ENCODE measurements around the gene PERM1. TPM values are rescaled to one million over a fixed set of nuclear protein-coding genes. Genes with fewer than 3 reads are reported as not detected.

PERM1 gene
- total and polyA plus RNA-seq, 5 donors: 44.4 to 112 (median 66.8) TPM

GRCh38 chr1:1001057-1001783 lies 19.3 kb upstream of the PERM1 start:
- H3K4me1 ChIP-seq (ENCODE audit: control insufficient read depth, insufficient read depth, low read length): peaks cover 8% of the 10 kb centered on the region
- intact Hi-C loops (cut with DNase I): no loop called here

DNA sequence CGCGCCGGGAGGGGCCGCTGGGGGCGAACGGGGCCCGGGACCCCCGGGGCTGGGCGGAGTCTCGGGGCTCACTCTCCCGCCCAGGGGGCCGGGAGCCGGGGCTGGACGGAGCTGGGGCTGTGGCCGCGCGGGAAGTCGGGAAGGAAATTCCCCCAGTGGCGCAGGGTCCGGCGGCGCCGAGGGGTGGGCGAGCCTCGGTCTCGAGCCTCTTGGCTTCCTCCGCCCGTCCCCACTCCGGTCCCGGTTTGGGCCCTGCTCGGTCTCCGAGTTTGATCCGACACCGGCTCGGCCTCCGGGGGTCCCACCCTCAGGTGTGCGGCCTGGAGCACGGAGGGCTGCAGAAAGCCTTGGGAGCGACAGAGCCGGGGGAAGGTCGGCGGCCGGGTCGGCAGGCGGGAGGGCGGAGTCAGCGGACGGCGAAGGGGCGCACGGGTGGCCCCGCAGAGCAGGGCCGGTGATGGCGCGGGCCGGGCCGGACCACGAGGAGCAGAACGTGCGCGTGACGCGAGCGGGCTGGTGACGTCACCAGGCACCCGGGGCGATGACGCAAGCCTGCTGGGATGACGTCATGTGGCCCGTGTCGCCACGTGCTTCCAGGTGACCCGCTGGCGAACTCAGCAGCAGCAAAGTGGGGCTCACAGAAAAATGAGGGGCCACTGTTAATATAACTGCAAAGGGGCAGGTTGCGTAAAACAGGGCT lies 18.6 kb upstream of the PERM1 start:
- intact Hi-C loops (cut with DNase I): no loop called here

More at GRCh38 chr1:1001057-1001783, 19.3 kb upstream of the PERM1 start:
- ATAC-seq (no peak), DNase-seq (peak; percentile 41 to 70 (median 61))
- WGBS: 1% methylated on average over 58 of the region's 58 CpGs
- Histone ChIP-seq H3K27me3 (ENCODE audit: control insufficient read depth, insufficient read depth) (no peaks in the 10 kb centered on the region), H3K9me3 (ENCODE audit: control insufficient read depth, low read length) (no peaks in the 10 kb centered on the region), H3K4me3 (ENCODE audit: low read length) (peak overlapping the region; percentile 60), H3K27ac (ENCODE audit: low read length) (peak overlapping the region; percentile 79)

DNA sequence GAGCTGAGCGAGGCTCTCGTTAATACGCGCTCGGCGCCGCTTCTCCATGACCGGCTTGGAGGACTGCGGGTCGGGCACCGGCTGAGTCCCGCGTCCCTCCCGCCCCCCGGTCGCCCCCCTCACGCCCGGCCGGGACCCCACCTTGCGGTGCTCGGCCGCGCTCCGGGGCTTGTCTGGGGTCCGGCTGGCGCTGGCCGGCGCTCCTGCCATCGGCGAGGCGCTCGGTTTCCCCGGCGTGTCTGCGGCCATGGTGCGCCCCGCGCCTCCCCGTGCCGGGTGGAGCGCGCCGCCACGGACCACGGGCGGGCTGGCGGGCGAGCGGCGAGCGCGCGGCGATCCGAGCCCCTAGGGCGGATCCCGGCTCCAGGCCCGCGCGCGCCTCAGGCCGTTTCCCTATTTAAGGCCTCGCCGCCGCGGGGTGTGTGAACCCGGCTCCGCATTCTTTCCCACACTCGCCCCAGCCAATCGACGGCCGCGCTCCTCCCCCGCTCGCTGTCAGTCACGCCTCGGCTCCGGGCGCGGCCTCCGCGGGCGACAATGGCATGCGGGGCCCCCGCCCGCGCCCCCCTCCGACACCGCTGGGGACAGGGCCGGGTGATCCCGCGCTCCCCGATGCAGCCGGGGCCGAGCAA lies 17.9 kb upstream of the PERM1 start, which contains the start of gene HES4:
TSS of gene HES4 (minus strand) at position 373 of the 632 bp plus-strand sequence. CDS start at position 249, 124 bp downstream.
- intact Hi-C loops (cut with DNase I): loop anchor here in 1 of 4 donors (2.0 kb wide), 1 partner anchor 15 kb away; no protein-coding TSS in a partner anchor
- H3K9me3 ChIP-seq (ENCODE audit: control insufficient read depth, low read length): no peaks in the 10 kb centered on the region
- H3K4me3 ChIP-seq (ENCODE audit: low read length): peak within 1 kb of the TSS; percentile 60
- H3K27me3 ChIP-seq (ENCODE audit: control insufficient read depth, insufficient read depth): no peaks in the 10 kb centered on the region
- ATAC-seq (peak; percentile 81 to 86), DNase-seq (peak; percentile 96 to 98 (median 97))
- peak within 1 kb of the TSS; percentile 88 for H3K27ac ChIP-seq (ENCODE audit: low read length)
- WGBS: under 1% methylated on average over 95 of the region's 95 CpGs
- peaks cover 4% of the 10 kb centered on the region for H3K4me1 ChIP-seq (ENCODE audit: control insufficient read depth, insufficient read depth, low read length)

More for the DNA sequence above, 18.6 kb upstream of the PERM1 start:
- under 1% methylated on average over 75 of the region's 75 CpGs for WGBS
- H3K4me1 ChIP-seq (ENCODE audit: control insufficient read depth, insufficient read depth, low read length): peaks cover 8% of the 10 kb centered on the region
- H3K4me3 ChIP-seq (ENCODE audit: low read length): peak overlapping the region; percentile 60
- no peaks in the 10 kb centered on the region for H3K9me3 ChIP-seq (ENCODE audit: control insufficient read depth, low read length)
- peak overlapping the region; percentile 79 for H3K27ac ChIP-seq (ENCODE audit: low read length)
- DNase-seq (peak; percentile 87 to 94 (median 88)), ATAC-seq (peak; percentile 64 to 65)
- H3K27me3 ChIP-seq (ENCODE audit: control insufficient read depth, insufficient read depth): no peaks in the 10 kb centered on the region

DNA sequence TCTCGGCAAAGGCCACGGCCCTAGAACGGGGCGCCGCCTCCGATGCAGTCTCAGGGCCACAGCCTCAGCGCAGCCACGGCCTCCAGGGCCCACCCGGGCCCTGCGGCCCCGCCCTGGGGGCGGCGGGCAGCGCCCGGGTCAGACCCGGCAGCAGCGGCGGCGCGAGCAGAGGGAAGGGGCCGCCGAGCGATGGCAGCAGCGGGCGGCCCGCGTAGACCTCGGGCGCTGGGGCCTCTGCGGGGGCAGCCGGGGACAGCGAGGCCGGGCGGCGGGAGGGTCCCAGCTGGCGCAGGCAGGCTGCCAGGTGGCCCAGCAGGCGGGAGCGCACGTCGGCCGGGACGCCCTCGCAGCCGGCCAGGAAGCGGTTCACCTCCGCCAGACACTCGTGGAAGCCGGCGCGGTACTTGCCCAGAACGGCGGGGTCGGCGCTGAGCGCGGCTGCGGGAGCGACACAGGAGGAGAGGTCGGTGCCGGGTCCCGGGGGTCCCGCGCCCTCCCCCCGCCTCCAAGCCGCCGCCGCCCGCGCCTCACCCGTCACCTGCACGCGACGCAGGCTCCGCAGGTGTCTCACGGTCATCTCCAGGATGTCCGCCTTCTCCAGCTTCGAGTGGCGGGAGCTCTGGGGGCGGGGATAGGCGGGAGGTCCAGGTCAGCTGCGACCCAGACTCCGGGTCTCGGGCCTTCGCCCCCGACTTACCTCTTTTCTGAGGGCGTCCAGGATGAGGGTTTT lies 17.3 kb upstream of the PERM1 start:
- H3K9me3 ChIP-seq (ENCODE audit: control insufficient read depth, low read length): no peaks in the 10 kb centered on the region
- WGBS: under 1% methylated on average over 86 of the region's 86 CpGs
- DNase-seq (peak; percentile 47 to 80 (median 76)), ATAC-seq (peak in 1 of 2 donors; percentile 1)
- peak overlapping the region; percentile 88 for H3K27ac ChIP-seq (ENCODE audit: low read length)
- no peaks in the 10 kb centered on the region for H3K27me3 ChIP-seq (ENCODE audit: control insufficient read depth, insufficient read depth)
- intact Hi-C loops (cut with DNase I): loop anchor here in 1 of 4 donors (2.0 kb wide), 1 partner anchor 14 kb away; no protein-coding TSS in a partner anchor
- no peaks in the 10 kb centered on the region for H3K4me1 ChIP-seq (ENCODE audit: control insufficient read depth, insufficient read depth, low read length)
- peak overlapping the region; percentile 60 for H3K4me3 ChIP-seq (ENCODE audit: low read length)

GRCh38 chr1:998745-998994 lies 16.8 kb upstream of the PERM1 start:
- Histone ChIP-seq H3K4me3 (ENCODE audit: low read length) (peak overlapping the region; percentile 60), H3K27me3 (ENCODE audit: control insufficient read depth, insufficient read depth) (no peaks in the 10 kb centered on the region), H3K4me1 (ENCODE audit: control insufficient read depth, insufficient read depth, low read length) (no peaks in the 10 kb centered on the region), H3K9me3 (ENCODE audit: control insufficient read depth, low read length) (no peaks in the 10 kb centered on the region), H3K27ac (ENCODE audit: low read length) (no peak overlapping the region)
- ATAC-seq (no peak), DNase-seq (no peak)
- 12% methylated on average over 26 of the region's 27 CpGs for WGBS
- intact Hi-C loops (cut with DNase I): loop anchor here in 1 of 4 donors (2.0 kb wide), 1 partner anchor 14 kb away; no protein-coding TSS in a partner anchor

- peak overlapping the region; percentile 60 for H3K4me3 ChIP-seq (ENCODE audit: low read length)
- intact Hi-C loops (cut with DNase I): loop anchor here in 1 of 4 donors (2.0 kb wide), 1 partner anchor 13 kb away; no protein-coding TSS in a partner anchor
- no peaks in the 10 kb centered on the region for H3K27me3 ChIP-seq (ENCODE audit: control insufficient read depth, insufficient read depth)
- DNase-seq (peak; percentile 30 to 77 (median 69)), ATAC-seq (no peak)
- WGBS: 45% methylated on average over 75 of the region's 75 CpGs
- H3K4me1 ChIP-seq (ENCODE audit: control insufficient read depth, insufficient read depth, low read length): no peaks in the 10 kb centered on the region
- no peak overlapping the region for H3K27ac ChIP-seq (ENCODE audit: low read length)
- no peaks in the 10 kb centered on the region for H3K9me3 ChIP-seq (ENCODE audit: control insufficient read depth, low read length)
These were observed 16.3 kb upstream of the PERM1 start for GRCh38 chr1:997993-998744.

DNA sequence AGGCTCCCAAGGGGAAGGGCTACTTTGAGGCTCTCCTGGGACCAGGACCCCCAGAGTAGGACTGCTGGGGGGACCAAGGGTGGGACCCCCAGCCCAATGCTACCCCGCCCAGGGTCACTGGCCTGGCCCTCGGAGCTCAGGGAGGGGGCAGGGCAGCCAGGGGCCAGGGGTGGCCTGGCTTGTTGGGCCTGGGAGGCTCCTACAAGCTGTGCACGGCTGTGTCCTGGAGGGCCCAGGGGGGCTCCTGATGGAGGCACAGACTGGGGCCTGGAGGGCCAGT lies 15.8 kb upstream of the PERM1 start:
- Histone ChIP-seq H3K27ac (ENCODE audit: low read length) (no peak overlapping the region), H3K27me3 (ENCODE audit: control insufficient read depth, insufficient read depth) (no peaks in the 10 kb centered on the region), H3K4me3 (ENCODE audit: low read length) (no peak overlapping the region), H3K4me1 (ENCODE audit: control insufficient read depth, insufficient read depth, low read length) (no peaks in the 10 kb centered on the region), H3K9me3 (ENCODE audit: control insufficient read depth, low read length) (no peaks in the 10 kb centered on the region)
- ATAC-seq: no peak
- WGBS: 69% methylated on average over 3 of the region's 3 CpGs
- intact Hi-C loops (cut with DNase I): no loop called here
- no peak for DNase-seq

- Histone ChIP-seq H3K9me3 (ENCODE audit: control insufficient read depth, low read length) (no peaks in the 10 kb centered on the region), H3K27ac (ENCODE audit: low read length) (no peak overlapping the region), H3K4me1 (ENCODE audit: control insufficient read depth, insufficient read depth, low read length) (no peaks in the 10 kb centered on the region), H3K4me3 (ENCODE audit: low read length) (no peak overlapping the region), H3K27me3 (ENCODE audit: control insufficient read depth, insufficient read depth) (no peaks in the 10 kb centered on the region)
- no peak for ATAC-seq
- WGBS: 67% methylated on average over 24 of the region's 24 CpGs
- intact Hi-C loops (cut with DNase I): no loop called here
- peak; percentile 15 to 59 (median 51) for DNase-seq
These were observed 15.2 kb upstream of the PERM1 start for GRCh38 chr1:996851-997712.

DNA sequence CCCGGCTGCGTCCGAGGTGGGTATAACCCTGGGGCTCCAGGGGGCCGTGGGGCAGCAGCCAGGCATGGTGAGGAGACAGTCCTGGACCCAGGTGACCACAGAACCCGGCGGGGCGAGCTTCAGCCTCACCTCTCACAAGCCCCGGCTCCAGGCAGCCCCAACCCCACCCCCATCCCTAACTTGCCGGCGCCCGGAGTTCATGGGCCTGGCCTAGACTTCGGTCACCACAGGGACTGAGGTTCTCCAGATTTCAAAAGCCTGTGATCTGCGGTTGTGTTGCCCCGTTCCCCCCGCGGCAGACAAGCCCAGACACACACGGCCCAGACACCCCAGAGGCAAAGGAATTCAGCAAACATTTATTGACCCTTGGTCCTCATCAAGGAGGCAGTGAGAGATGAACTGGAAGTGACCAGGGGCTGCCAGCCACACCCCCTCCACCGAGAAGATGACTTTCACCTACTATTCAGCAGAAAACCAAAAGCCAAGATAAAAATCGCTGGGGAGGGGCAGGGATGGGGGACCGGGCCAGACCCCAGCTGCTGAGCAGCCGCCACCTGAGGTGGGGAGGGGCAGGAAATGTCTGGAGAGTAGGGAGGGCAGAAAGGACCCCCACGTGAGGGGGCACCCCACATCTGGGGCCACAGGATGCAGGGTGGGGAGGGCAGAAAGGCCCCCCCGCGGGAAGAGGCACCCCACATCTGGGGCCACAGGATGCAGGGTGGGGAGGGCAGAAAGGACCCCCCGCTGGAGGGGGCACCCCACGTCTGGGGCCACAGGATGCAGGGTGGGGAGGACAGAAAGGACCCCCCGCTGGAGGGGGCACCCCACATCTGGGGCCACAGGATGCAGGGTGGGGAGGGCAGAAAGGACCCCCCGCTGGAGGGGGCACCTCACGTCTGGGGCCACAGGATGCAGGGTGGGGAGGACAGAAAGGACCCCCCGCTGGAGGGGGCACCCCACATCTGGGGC lies 14.1 kb upstream of the PERM1 start:
- ATAC-seq (no peak), DNase-seq (peak; percentile 22 to 59 (median 58))
- Histone ChIP-seq H3K4me1 (ENCODE audit: control insufficient read depth, insufficient read depth, low read length) (no peaks in the 10 kb centered on the region), H3K4me3 (ENCODE audit: low read length) (no peak overlapping the region), H3K27ac (ENCODE audit: low read length) (no peak overlapping the region), H3K27me3 (ENCODE audit: control insufficient read depth, insufficient read depth) (no peaks in the 10 kb centered on the region), H3K9me3 (ENCODE audit: control insufficient read depth, low read length) (no peaks in the 10 kb centered on the region)
- 38% methylated on average over 30 of the region's 30 CpGs for WGBS
- intact Hi-C loops (cut with DNase I): no loop called here
